WERI-Rb-1 (cell line): ENCODE results near the gene VSTM2B.

Source experiments
- DNase-seq: peaks from one replicate; pipeline ENCODE4 v3.0.0-alpha.2; 2020
- H3K27ac ChIP-seq: fragments of 250-450 bp; sonication (Bioruptor Pico); 2 replicates; pipeline ENCODE4 v1.5.1; 2020; ENCODE audit warnings: mild to moderate bottlenecking, moderate library complexity
- H3K27me3 ChIP-seq: fragments of 250-450 bp; sonication (Bioruptor Pico); 2 replicates; pipeline ENCODE4 v1.5.1; 2021; ENCODE audit warnings: mild to moderate bottlenecking, low read depth, moderate library complexity; ENCODE audit not compliant: insufficient read depth, severe bottlenecking
- H3K36me3 ChIP-seq: fragments of 250-450 bp; sonication (Bioruptor Pico); 2 replicates; pipeline ENCODE4 v1.5.1; 2020; ENCODE audit warnings: mild to moderate bottlenecking, moderate library complexity
- H3K4me3 ChIP-seq: 2 replicates; pipeline ENCODE4 v1.5.1; 2011; ENCODE audit warnings: low read depth, mild to moderate bottlenecking, control low read depth, low read length
- H3K9me3 ChIP-seq: fragments of 250-450 bp; sonication (Bioruptor Pico); 2 replicates; pipeline ENCODE4 v1.5.1; 2021; ENCODE audit warnings: mild to moderate bottlenecking, moderate library complexity; ENCODE audit not compliant: severe bottlenecking
- TF ChIP-seq, protein P1 (sequence below): IDR thresholded peaks from 2 replicates; pipeline ENCODE4 v1.5.1; 2011; ENCODE audit warnings: low read depth, mild to moderate bottlenecking, control low read depth, inconsistent platforms, low read length

The VSTM2B gene

GRCh38 chr19:29578349-29578748 lies 52.6 kb downstream of the VSTM2B start:
- no peak overlapping the region for H3K27ac ChIP-seq
- H3K27me3 ChIP-seq = peaks cover 85% of the 10 kb centered on the region
- no peak for DNase-seq
- no peak overlapping the region for H3K4me3 ChIP-seq
- H3K36me3 ChIP-seq = no peaks in the 10 kb centered on the region
- TF ChIP-seq, protein P1, sequence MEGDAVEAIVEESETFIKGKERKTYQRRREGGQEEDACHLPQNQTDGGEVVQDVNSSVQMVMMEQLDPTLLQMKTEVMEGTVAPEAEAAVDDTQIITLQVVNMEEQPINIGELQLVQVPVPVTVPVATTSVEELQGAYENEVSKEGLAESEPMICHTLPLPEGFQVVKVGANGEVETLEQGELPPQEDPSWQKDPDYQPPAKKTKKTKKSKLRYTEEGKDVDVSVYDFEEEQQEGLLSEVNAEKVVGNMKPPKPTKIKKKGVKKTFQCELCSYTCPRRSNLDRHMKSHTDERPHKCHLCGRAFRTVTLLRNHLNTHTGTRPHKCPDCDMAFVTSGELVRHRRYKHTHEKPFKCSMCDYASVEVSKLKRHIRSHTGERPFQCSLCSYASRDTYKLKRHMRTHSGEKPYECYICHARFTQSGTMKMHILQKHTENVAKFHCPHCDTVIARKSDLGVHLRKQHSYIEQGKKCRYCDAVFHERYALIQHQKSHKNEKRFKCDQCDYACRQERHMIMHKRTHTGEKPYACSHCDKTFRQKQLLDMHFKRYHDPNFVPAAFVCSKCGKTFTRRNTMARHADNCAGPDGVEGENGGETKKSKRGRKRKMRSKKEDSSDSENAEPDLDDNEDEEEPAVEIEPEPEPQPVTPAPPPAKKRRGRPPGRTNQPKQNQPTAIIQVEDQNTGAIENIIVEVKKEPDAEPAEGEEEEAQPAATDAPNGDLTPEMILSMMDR = no peak
- H3K9me3 ChIP-seq = peaks cover 7% of the 10 kb centered on the region

DNA sequence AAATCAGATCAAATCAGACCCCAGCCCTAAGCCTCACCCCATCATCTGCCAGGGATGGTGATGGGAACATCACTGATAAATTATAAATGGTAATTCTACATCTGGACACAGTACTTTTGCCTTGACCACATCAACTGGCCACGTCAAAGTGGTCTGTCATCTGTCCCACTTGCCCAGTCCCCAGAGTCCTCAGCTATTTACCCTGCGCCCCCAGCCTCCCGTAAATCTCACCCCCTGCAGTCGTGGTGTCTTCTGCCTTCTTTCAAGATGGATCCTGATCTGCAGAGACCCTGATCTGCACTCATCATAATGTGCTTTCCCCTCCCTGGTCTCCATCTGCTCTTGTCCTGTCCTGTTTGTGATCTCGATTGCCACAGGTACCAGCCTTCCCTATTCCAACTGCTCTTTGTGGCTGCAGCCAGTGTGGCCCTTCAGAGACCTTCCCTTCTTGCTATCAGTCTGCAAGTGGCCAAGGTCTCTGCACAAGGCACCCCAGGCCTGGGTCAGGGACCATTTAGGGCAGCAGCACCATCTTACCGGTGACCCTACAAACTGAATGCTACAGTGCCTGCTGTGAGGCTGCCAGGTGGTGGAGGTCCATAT lies 53.6 kb downstream of the VSTM2B start:
- no peak overlapping the region for H3K4me3 ChIP-seq
- no peaks in the 10 kb centered on the region for H3K36me3 ChIP-seq
- no peak overlapping the region for H3K27ac ChIP-seq
- peaks cover 78% of the 10 kb centered on the region for H3K27me3 ChIP-seq
- TF ChIP-seq, protein P1 = no peak
- no peak for DNase-seq
- peaks cover 7% of the 10 kb centered on the region for H3K9me3 ChIP-seq

GRCh38 chr19:29581398-29581797 lies 55.6 kb downstream of the VSTM2B start:
- no peaks in the 10 kb centered on the region for H3K36me3 ChIP-seq
- peaks cover 68% of the 10 kb centered on the region for H3K27me3 ChIP-seq
- TF ChIP-seq, protein P1 = no peak
- DNase-seq = no peak
- H3K4me3 ChIP-seq = no peak overlapping the region
- H3K27ac ChIP-seq = no peak overlapping the region
- peaks cover 7% of the 10 kb centered on the region for H3K9me3 ChIP-seq

- TF ChIP-seq, protein P1 = no peak
- no peak for DNase-seq
- Histone ChIP-seq H3K36me3 (no peaks in the 10 kb centered on the region), H3K27me3 (peaks cover 61% of the 10 kb centered on the region), H3K27ac (no peak overlapping the region), H3K9me3 (peaks cover 7% of the 10 kb centered on the region), H3K4me3 (no peak overlapping the region)
Measured at GRCh38 chr19:29583196-29583999, 57.6 kb downstream of the VSTM2B start.

- Histone ChIP-seq H3K27me3 (peaks cover 70% of the 10 kb centered on the region), H3K27ac (no peak overlapping the region), H3K9me3 (peaks cover 4% of the 10 kb centered on the region), H3K36me3 (no peaks in the 10 kb centered on the region), H3K4me3 (no peak overlapping the region)
- no peak for DNase-seq
- TF ChIP-seq, protein P1 = no peak
Measured at GRCh38 chr19:29586401-29586800, 60.6 kb downstream of the VSTM2B start.
